Vagina (tissue), 2 donors: ENCODE results near the gene FSTL3. TPM values are rescaled to one million over a fixed set of nuclear protein-coding genes. Genes with fewer than 3 reads are reported as not detected.
"Not testable (repeated sequence)": the region's sequence is repeated elsewhere in the genome, so short reads cannot be mapped to it uniquely, and the experiment has no call there.

Experiments
- DNase-seq, 2 donors: peaks; one replicate each; pipeline ENCODE4 v3.0.0-alpha.2; 2017; ENCODE audit errors: extremely low spot score in 2 of 2
- H3K27ac ChIP-seq: fragments of 200-600 bp; sonication (generic); one replicate; pipeline ENCODE4 v1.5.1; 2019
- H3K27me3 ChIP-seq: fragments of 200-600 bp; sonication (generic); one replicate; pipeline ENCODE4 v1.5.1; 2019
- H3K36me3 ChIP-seq, 2 donors: fragments of 200-600 bp; sonication (generic); one replicate each; pipeline ENCODE4 v1.5.1; 2017 to 2019
- H3K4me1 ChIP-seq: fragments of 200-600 bp; sonication (generic); one replicate; pipeline ENCODE4 v1.5.1; 2019
- H3K4me3 ChIP-seq, 2 donors: fragments of 200-600 bp; sonication (generic); 1 replicate in 1 of 2; 2 replicates in 1 of 2; pipeline ENCODE4 v1.5.1; 2016 to 2019
- H3K9me3 ChIP-seq: fragments of 200-600 bp; sonication (generic); one replicate; pipeline ENCODE4 v1.5.1; 2019
- POLR2A ChIP-seq, 2 donors: fragments of 450-650 bp; IDR thresholded peaks; one replicate each; pipeline ENCODE4 v1.6.1; 2017; ENCODE audit warnings: antibody characterized with exemption in 2 of 2, mild to moderate bottlenecking in 2 of 2, moderate library complexity in 2 of 2
- POLR2AphosphoS5 ChIP-seq, 2 donors: sonication (generic); formaldehyde crosslinking; IDR thresholded peaks; one replicate each; pipeline ENCODE4 v1.9.0; 2017; ENCODE audit warnings: antibody characterized with exemption in 2 of 2, mild to moderate bottlenecking in 2 of 2, low read depth in 1 of 2; ENCODE audit not compliant: insufficient read depth in 1 of 2
- intact Hi-C: fragments of 100-400 bp; cut with DNase I; formaldehyde crosslinking; loops from one replicate; pipeline ENCODE4 v1.15.1; 2023
- total RNA-seq: library from RNA; depleted of rRNA; stranded (reverse); fragments of >200 nt; gene quantifications from one replicate; pipeline ENCODE4 v1.2.3, GENCODE V29; 2016
- TF ChIP-seq, protein P1 (sequence below), 3 experiments: fragments of 450-650 bp in 2 of 3; fragments of 200-600 bp in 1 of 3; sonication (generic) in 1 of 3; IDR thresholded peaks; one replicate each; pipeline ENCODE4 v1.5.1; 2017 to 2019; ENCODE audit warnings: antibody characterized with exemption in 3 of 3, mild to moderate bottlenecking in 2 of 3, moderate library complexity in 2 of 3

Gene FSTL3
- total RNA-seq = 129 TPM

DNA sequence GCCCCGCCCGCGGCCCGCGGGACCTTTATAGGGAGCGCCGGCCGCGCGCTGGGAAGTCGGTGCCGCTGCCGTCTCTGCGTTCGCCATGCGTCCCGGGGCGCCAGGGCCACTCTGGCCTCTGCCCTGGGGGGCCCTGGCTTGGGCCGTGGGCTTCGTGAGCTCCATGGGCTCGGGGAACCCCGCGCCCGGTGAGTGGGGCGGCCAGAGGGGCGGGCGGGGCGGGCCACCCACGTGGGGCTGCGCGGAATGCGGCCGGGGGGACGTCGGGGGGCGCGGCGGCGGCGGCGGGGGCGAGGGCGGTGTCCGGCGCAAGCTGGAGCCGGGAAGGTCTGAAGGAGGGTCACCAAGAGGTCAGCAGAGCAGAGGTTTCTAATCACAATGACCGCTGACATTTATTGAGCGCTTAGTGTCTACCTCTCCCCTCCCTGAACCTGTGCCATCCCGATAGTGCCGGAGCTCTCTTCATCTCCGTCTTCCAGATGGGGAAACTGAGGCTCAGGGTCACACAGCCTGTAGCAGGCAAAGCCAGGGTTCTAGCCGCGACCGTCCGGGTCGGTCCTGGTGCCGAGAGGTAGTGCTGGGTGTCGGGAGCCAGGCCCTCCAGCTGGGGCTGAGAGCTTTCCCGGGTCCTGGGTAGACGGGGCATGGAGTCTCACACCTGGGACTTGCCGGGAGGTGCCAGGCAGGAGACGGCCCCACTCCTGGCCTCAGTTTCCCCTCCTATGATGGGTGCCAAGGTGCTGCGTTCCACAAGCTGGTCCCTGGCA lies at the start of gene FSTL3:
FSTL3 (plus strand) TSS at position 54 of the 767 bp plus-strand sequence; CDS start at position 86, 32 bp downstream.
- intact Hi-C loops = no loop called here
- no peaks in the 10 kb centered on the region for H3K36me3 ChIP-seq
- H3K27me3 ChIP-seq = no peaks in the 10 kb centered on the region
- H3K27ac ChIP-seq = peak within 1 kb of the TSS; percentile 99
- peak within 1 kb of the TSS; percentile 59 to 72 for H3K4me3 ChIP-seq
- H3K4me1 ChIP-seq = peaks cover 41% of the 10 kb centered on the region
- H3K9me3 ChIP-seq = no peaks in the 10 kb centered on the region
- TF ChIP-seq, protein P1, sequence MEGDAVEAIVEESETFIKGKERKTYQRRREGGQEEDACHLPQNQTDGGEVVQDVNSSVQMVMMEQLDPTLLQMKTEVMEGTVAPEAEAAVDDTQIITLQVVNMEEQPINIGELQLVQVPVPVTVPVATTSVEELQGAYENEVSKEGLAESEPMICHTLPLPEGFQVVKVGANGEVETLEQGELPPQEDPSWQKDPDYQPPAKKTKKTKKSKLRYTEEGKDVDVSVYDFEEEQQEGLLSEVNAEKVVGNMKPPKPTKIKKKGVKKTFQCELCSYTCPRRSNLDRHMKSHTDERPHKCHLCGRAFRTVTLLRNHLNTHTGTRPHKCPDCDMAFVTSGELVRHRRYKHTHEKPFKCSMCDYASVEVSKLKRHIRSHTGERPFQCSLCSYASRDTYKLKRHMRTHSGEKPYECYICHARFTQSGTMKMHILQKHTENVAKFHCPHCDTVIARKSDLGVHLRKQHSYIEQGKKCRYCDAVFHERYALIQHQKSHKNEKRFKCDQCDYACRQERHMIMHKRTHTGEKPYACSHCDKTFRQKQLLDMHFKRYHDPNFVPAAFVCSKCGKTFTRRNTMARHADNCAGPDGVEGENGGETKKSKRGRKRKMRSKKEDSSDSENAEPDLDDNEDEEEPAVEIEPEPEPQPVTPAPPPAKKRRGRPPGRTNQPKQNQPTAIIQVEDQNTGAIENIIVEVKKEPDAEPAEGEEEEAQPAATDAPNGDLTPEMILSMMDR (IDR thresholded peaks at IDR 0.05) = no peak
- TF ChIP-seq POLR2AphosphoS5 (IDR thresholded peaks at IDR 0.05; ENCODE audit: insufficient read depth in 1 of 2, low read depth in 1 of 2) (peak in 1 of 2 donors; percentile 55), POLR2A (IDR thresholded peaks at IDR 0.05) (peak in 1 of 2 donors; percentile 67)
- DNase-seq = no peak

DNA sequence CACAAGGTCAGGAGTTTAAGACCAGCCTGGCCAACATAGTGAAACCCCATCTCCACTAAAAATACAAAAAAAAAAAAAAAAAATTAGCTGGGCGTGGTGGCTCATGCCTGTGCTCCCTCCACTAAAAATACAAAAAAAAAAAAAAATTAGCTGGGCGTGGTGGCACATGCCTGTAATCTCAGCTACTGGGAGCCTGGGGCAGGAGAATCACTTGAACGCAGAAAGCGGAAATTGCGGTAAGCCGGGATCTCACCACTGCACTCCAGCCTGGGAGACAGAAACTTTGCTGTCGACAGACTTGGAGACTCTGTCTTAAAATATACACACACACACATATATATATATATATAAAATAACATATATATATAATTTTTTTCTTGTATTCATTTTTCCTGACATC lies 49.6 kb upstream of the FSTL3 start:
- H3K4me3 ChIP-seq, H3K9me3 ChIP-seq, H3K4me1 ChIP-seq, H3K27me3 ChIP-seq, intact Hi-C loops, H3K27ac ChIP-seq, DNase-seq: not testable (repeated sequence)
- peaks cover 0 to 36% of the 10 kb centered on the region in 2 donors for H3K36me3 ChIP-seq

DNA sequence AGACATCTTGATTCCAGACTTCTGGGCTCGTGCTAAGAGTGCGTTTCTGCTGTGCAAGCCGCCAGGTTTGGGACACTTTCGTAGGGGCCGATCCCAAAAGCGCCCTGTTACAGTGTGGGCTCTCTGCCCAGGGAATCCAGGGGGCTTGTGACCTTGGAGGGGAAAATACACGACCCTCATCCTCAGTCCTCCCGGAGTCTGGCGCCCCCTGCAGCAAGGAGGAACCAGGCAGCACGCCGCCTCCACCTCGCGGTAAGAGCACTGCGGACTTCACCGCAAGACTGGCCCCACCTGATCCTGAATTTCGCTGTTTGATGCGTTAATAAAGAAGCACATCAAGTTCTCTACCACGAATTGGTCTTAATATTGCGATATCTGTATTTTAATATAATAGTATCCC lies 48.0 kb upstream of the FSTL3 start:
- Histone ChIP-seq H3K4me3 (no peak overlapping the region), H3K27me3 (no peaks in the 10 kb centered on the region), H3K27ac (no peak overlapping the region), H3K36me3 (peaks cover 0 to 23% of the 10 kb centered on the region in 2 donors), H3K4me1 (peaks cover 14% of the 10 kb centered on the region), H3K9me3 (no peaks in the 10 kb centered on the region)
- TF ChIP-seq POLR2A (IDR thresholded peaks at IDR 0.05) (no peak), POLR2AphosphoS5 (IDR thresholded peaks at IDR 0.05; ENCODE audit: insufficient read depth in 1 of 2, low read depth in 1 of 2) (no peak)
- DNase-seq = no peak
- intact Hi-C loops = no loop called here

DNA sequence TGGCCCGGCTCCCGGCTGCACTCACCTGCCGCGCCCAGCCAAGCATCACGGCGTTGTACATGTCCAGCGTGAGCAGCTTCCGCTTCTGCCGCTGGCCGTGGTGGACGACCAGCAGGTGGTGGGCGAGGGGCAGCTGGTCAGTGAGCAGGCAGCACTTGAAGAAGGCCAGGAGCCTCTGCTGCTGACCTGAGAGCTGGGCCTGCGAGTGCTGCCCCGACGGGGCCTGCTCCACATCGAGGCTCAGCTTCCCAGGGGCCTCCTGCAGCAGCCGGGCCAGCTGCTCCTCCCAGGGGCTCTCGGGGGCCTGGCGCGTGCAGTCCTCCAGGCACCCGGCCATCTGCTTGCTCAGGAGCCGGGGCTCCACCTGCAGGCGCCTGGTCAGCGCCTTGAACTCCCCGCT lies 46.7 kb upstream of the FSTL3 start:
- Histone ChIP-seq H3K4me1 (peaks cover 20% of the 10 kb centered on the region), H3K36me3 (peaks cover 0 to 23% of the 10 kb centered on the region in 2 donors)
- H3K4me3 ChIP-seq, H3K27ac ChIP-seq, H3K9me3 ChIP-seq, DNase-seq, H3K27me3 ChIP-seq, intact Hi-C loops: not testable (repeated sequence)

- DNase-seq = no peak
- H3K36me3 ChIP-seq = peaks cover 0 to 23% of the 10 kb centered on the region in 2 donors
- no peak overlapping the region for H3K4me3 ChIP-seq
- H3K9me3 ChIP-seq = no peaks in the 10 kb centered on the region
- no peaks in the 10 kb centered on the region for H3K27me3 ChIP-seq
- no peak overlapping the region for H3K27ac ChIP-seq
- TF ChIP-seq, protein P1 (IDR thresholded peaks at IDR 0.05) = no peak
- TF ChIP-seq POLR2A (IDR thresholded peaks at IDR 0.05) = no peak
- no peak for TF ChIP-seq POLR2AphosphoS5 (IDR thresholded peaks at IDR 0.05; ENCODE audit: insufficient read depth in 1 of 2, low read depth in 1 of 2)
- H3K4me1 ChIP-seq = peaks cover 24% of the 10 kb centered on the region
- intact Hi-C loops = no loop called here
Measured at GRCh38 chr19:629961-630714, 46.1 kb upstream of the FSTL3 start.

DNA sequence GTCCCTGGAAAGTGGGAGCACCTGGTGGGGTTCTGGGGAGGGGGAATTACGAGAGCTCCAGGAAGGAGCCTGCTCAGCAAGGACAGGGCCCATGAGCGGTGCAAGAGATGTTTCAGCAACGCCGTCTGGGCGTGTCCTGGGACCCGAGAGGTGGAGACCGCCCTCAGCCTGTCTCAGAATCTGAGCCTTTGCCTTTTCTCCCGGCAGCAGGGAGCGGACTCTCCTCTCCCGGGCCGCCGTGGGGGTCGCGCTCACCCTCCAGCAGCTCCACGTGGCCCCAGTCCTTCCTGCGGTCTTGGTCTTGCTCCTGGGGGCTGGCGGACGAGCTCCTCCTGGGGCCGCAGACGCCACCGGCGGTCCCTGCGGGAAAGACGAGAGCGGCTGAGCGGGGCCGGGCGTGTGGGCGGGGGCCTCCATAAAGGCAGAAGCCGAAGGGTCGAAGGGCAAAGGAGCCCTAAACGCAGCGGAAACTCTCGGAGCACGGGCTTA lies 43.6 kb upstream of the FSTL3 start:
- no peak for DNase-seq
- TF ChIP-seq POLR2A (IDR thresholded peaks at IDR 0.05) = no peak
- no peak for TF ChIP-seq POLR2AphosphoS5 (IDR thresholded peaks at IDR 0.05; ENCODE audit: insufficient read depth in 1 of 2, low read depth in 1 of 2)
- TF ChIP-seq, protein P1 (IDR thresholded peaks at IDR 0.05) = no peak
- Histone ChIP-seq H3K36me3 (peaks cover 0 to 23% of the 10 kb centered on the region in 2 donors), H3K27me3 (no peaks in the 10 kb centered on the region), H3K27ac (peak overlapping the region; percentile 55), H3K4me1 (peaks cover 24% of the 10 kb centered on the region), H3K4me3 (peak overlapping the region; percentile 66 to 77), H3K9me3 (no peaks in the 10 kb centered on the region)
- intact Hi-C loops = no loop called here
